K562 (cell line): ENCODE measurements around the gene C1QTNF5. TPM values are rescaled to one million over a fixed set of nuclear protein-coding genes. Genes with fewer than 3 reads are reported as not detected.

Source experiments
- CBFA2T3 ChIP-seq: fragments of 450-650 bp; IDR thresholded peaks from 2 replicates; pipeline ENCODE4 v1.6.1; 2017
- CBX1 ChIP-seq: sonication (generic); IDR thresholded peaks from 2 replicates; pipeline ENCODE4 v1.6.1; 2016; ENCODE audit warnings: antibody characterized with exemption, low read depth, mild to moderate bottlenecking
- CBX2 ChIP-seq: fragments of 200-600 bp; sonication (generic); IDR thresholded peaks from one replicate; pipeline ENCODE4 v1.6.1; 2012; ENCODE audit warnings: mild to moderate bottlenecking, low read length, inconsistent platforms; ENCODE audit not compliant: insufficient read depth, poor library complexity, severe bottlenecking
- CREB1 ChIP-seq, 2 experiments: sonication (generic) in 1 of 2; formaldehyde crosslinking in 1 of 2; IDR thresholded peaks; 2 replicates each; pipeline versions ENCODE4 v1.6.1 to v1.8.0; 2012 to 2022; ENCODE audit warnings: inconsistent platforms in 1 of 2, mild to moderate bottlenecking in 1 of 2, missing genetic modification reagents in 1 of 2, moderate library complexity in 1 of 2
- CREB3L1 ChIP-seq: fragments of 450-650 bp; IDR thresholded peaks from 2 replicates; pipeline ENCODE4 v1.6.1; 2014; ENCODE audit warnings: low read depth, mild to moderate bottlenecking, moderate library complexity, borderline replicate concordance
- IRF1 ChIP-seq: sonication (generic); formaldehyde crosslinking; IDR thresholded peaks from 2 replicates; pipeline ENCODE4 v1.8.0; 2022; ENCODE audit warnings: missing genetic modification reagents, mild to moderate bottlenecking, borderline replicate concordance
- POLR2AphosphoS5 ChIP-seq: IDR thresholded peaks from 2 replicates; pipeline ENCODE4 v1.6.1; 2011; ENCODE audit warnings: mild to moderate bottlenecking, low read depth, low read length, moderate library complexity; ENCODE audit not compliant: control insufficient read depth, insufficient read depth
- RBBP5 ChIP-seq: fragments of 200-600 bp; sonication (generic); IDR thresholded peaks from 2 replicates; pipeline ENCODE4 v1.6.1; 2012; ENCODE audit warnings: borderline replicate concordance, mild to moderate bottlenecking, low read length, control low read depth, inconsistent platforms; ENCODE audit not compliant: insufficient read depth, poor library complexity, severe bottlenecking
- RREB1 ChIP-seq: fragments of 250-450 bp; sonication (Bioruptor Pico); IDR thresholded peaks from 2 replicates; pipeline ENCODE4 v1.4.0; 2020
- ZBTB12 ChIP-seq: fragments of 250-450 bp; sonication (Bioruptor Pico); IDR thresholded peaks from 2 replicates; pipeline ENCODE4 v1.4.0; 2020
- ZNF518B ChIP-seq: fragments of 250-450 bp; sonication (Bioruptor Pico); IDR thresholded peaks from 2 replicates; pipeline ENCODE4 v1.5.0; 2021; ENCODE audit warnings: mild to moderate bottlenecking, moderate library complexity
- ZNF766 ChIP-seq: fragments of 200-800 bp; sonication (Bioruptor generic); conservative IDR thresholded peaks from 2 replicates; pipeline ENCODE4 v1.6.1; 2016; ENCODE audit warnings: missing genetic modification characterization, missing compliant biosample characterization
- polyA plus RNA-seq, 8 experiments: library from polyadenylated mRNA; depleted of rRNA in 4 of 8; stranded (reverse) in 5 of 8; unstranded in 3 of 8; fragments of >200 nt; fragmentation: Nextera tagmentation in 2 of 8; fragmentation: Illumina TruSeq in 1 of 8; extraction: Ambion mirVana in 2 of 8; extraction: Trizol in 1 of 8; gene quantifications; 2 replicates each; pipeline versions ENCODE4 v1.2.1 to v1.2.3, GENCODE V29; 2011 to 2014; ENCODE audit warnings: inconsistent platforms in 1 of 8, missing spikeins in 1 of 8
- total RNA-seq, 7 experiments: library from RNA; depleted of rRNA in 6 of 7; stranded (reverse); fragments of >200 nt in 6 of 7; fragmentation: Illumina TruSeq in 2 of 7; extraction: Trizol in 2 of 7; gene quantifications; 2 replicates each; pipeline versions ENCODE4 v1.2.1 to v1.2.3, GENCODE V29; 2011 to 2021; ENCODE audit warnings: low replicate concordance in 1 of 7

The C1QTNF5 gene
- total and polyA plus RNA-seq, 9 of the 15 experiments (the other 6 are each of a cell fraction or from before 2014, with no cell fraction given) = 0.07 to 0.76 (median 0.24) TPM; not detected in 1

GRCh38 chr11:119334174-119334930 is 6.3 kb downstream of the C1QTNF5 start, which contains the start of gene RNF26 (continued):
- no peak for TF ChIP-seq ZNF518B
- TF ChIP-seq ZNF766 = no peak
- TF ChIP-seq CREB1 (IDR thresholded peaks at IDR 0.05) = peak; percentile 91
- peak; percentile 88 for TF ChIP-seq CREB1 (CRISPR knock-in tag; IDR thresholded peaks at IDR 0.05)
- no peak for TF ChIP-seq IRF1
- TF ChIP-seq CREB3L1 = no peak
- TF ChIP-seq ZBTB12 = peak; percentile 77
- TF ChIP-seq CBFA2T3 = no peak
- TF ChIP-seq POLR2AphosphoS5 = peak; percentile 90
- TF ChIP-seq RREB1 (CRISPR knock-in tag) = 0 out of 2 replicates have a peak, but pooled peaks have one; percentile 17
- TF ChIP-seq CBX1 = no peak
- no peak for TF ChIP-seq CBX2
- TF ChIP-seq RBBP5 = peak; percentile 95
